ENCODE results near the gene B3GAT1. TPM values are rescaled to one million over a fixed set of nuclear protein-coding genes. Genes with fewer than 3 reads are reported as not detected.

The B3GAT1 gene
- total RNA-seq, 2 donors from 2014 or later: 0.13 TPM; not detected in 1

DNA sequence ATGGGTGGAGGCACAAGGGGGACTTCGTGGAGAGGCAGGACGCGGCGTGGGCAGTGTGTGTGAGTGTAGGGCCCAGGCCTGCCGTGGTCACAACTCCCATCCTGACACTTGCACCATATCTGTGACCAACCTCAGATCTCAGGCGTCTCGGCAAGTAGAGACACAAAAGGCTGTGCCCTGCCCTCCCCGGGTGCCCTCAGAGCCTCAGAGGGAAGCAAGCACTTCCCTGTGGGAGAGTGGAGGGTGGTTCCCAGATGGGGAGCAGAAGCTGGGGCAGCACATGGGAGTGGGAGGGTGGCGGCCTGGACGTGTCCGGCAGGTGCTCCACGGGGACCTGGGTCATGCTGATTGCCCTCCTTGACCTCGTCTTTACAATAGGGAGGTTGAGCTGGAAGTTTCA, 20.4 kb downstream of the B3GAT1 start:
- no peak overlapping the region for H3K27ac ChIP-seq
- TF ChIP-seq, protein P1, sequence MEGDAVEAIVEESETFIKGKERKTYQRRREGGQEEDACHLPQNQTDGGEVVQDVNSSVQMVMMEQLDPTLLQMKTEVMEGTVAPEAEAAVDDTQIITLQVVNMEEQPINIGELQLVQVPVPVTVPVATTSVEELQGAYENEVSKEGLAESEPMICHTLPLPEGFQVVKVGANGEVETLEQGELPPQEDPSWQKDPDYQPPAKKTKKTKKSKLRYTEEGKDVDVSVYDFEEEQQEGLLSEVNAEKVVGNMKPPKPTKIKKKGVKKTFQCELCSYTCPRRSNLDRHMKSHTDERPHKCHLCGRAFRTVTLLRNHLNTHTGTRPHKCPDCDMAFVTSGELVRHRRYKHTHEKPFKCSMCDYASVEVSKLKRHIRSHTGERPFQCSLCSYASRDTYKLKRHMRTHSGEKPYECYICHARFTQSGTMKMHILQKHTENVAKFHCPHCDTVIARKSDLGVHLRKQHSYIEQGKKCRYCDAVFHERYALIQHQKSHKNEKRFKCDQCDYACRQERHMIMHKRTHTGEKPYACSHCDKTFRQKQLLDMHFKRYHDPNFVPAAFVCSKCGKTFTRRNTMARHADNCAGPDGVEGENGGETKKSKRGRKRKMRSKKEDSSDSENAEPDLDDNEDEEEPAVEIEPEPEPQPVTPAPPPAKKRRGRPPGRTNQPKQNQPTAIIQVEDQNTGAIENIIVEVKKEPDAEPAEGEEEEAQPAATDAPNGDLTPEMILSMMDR (IDR thresholded peaks at IDR 0.05): no peak
- H3K4me1 ChIP-seq: no peaks in the 10 kb centered on the region
- H3K27me3 ChIP-seq: no peaks in the 10 kb centered on the region
- intact Hi-C loops (cut with DNase I): loop anchor here (5.0 kb wide), 1 partner anchor 186 kb away; no protein-coding TSS in a partner anchor
- H3K9ac ChIP-seq (ENCODE audit: low read depth in 2 of 2, low read length in 2 of 2): no peak overlapping the region
- DNase-seq: no peak
- H3K9me3 ChIP-seq: no peaks in the 10 kb centered on the region
- no peak overlapping the region for H3K4me3 ChIP-seq
- H3K36me3 ChIP-seq: no peaks in the 10 kb centered on the region

DNA sequence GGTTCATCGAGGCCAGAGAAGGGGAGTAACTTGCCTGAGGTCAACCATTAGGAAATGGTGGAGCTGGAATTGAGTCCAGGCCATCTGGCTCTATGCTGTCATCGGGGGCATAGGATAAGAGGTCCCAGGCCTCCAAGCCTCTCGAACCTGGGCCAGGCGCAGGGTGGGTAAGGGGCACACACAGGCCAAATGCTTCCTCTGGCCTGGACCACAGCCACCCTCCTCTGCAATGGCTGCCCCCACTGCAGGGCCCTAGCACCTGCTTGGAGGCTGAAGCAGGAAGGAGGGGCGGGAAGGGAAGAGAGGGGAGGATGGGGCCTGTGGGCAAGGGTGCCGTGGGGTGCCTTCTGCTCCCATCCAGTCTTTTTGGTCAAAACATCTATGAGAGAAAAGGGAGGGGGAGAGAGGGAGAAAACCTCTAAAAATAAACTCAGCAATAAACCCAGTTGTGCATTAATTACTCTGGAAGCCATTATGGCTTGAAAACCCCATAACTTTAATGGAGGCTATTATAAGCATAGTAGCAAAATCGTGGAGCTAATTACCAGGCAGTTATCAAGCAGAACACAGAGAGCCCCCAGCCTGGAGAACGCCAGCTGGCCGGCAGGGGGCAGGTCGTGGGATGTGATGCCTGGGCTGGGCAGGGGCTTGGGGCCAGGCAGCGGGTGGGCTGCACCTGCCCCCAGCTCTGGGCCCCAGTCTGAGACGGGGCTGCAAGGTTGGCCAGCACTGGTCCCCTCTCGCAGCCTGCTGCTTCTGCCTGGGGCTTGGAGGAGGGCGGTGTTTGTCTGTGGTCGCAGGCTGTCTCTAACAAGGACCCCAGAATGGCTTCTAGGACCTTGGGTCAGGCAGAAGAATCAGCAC, 21.1 kb downstream of the B3GAT1 start:
- H3K27me3 ChIP-seq: no peaks in the 10 kb centered on the region
- no peaks in the 10 kb centered on the region for H3K9me3 ChIP-seq
- H3K27ac ChIP-seq: no peak overlapping the region
- no peaks in the 10 kb centered on the region for H3K36me3 ChIP-seq
- TF ChIP-seq, protein P1 (IDR thresholded peaks at IDR 0.05): no peak
- H3K4me1 ChIP-seq: no peaks in the 10 kb centered on the region
- H3K9ac ChIP-seq (ENCODE audit: low read depth in 2 of 2, low read length in 2 of 2): no peak overlapping the region
- no peak overlapping the region for H3K4me3 ChIP-seq
- no peak for DNase-seq
- intact Hi-C loops (cut with DNase I): loop anchor here (5.0 kb wide), 1 partner anchor 186 kb away; no protein-coding TSS in a partner anchor

DNA sequence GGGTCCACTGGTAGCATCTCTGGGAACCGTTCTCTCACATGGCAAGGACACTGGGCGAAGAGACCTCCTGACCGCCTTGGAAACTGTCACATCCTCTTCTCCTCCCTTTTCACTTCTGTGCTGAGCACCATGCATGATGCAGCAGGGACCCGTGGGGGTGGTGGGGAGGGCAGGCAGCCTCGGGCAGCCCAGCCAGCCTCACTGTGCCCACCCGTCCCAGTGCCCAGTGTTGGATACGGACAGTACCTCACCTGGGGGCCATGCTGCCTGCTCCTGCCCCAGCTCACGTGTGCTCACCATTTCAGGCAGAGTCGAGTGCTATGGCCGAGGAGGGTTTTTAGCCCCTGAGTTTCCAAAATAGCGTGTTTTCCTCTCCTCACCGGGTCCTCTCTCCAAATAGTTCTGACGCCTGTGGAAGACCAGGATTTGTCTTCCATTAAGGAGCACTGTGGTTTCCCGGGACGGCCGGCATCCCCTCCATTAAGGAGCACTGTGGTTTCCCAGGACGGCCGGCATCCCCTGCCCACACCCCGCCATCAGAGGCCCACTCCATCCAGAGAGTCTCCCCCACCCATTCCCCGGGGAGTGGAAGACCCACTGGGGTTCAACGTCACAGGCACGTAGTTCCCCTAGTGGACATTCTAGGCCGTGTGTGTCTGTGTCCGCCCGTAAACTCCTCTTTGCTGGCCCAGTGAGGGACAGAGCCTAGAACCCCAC, 22.4 kb downstream of the B3GAT1 start:
- no peaks in the 10 kb centered on the region for H3K27me3 ChIP-seq
- H3K4me3 ChIP-seq: no peak overlapping the region
- no peak for DNase-seq
- H3K9me3 ChIP-seq: no peaks in the 10 kb centered on the region
- H3K4me1 ChIP-seq: no peaks in the 10 kb centered on the region
- no peak overlapping the region for H3K9ac ChIP-seq (ENCODE audit: low read depth in 2 of 2, low read length in 2 of 2)
- intact Hi-C loops (cut with DNase I): loop anchor here (5.0 kb wide), 1 partner anchor 188 kb away; no protein-coding TSS in a partner anchor
- H3K36me3 ChIP-seq: no peaks in the 10 kb centered on the region
- no peak overlapping the region for H3K27ac ChIP-seq
- TF ChIP-seq, protein P1 (IDR thresholded peaks at IDR 0.05): no peak

DNA sequence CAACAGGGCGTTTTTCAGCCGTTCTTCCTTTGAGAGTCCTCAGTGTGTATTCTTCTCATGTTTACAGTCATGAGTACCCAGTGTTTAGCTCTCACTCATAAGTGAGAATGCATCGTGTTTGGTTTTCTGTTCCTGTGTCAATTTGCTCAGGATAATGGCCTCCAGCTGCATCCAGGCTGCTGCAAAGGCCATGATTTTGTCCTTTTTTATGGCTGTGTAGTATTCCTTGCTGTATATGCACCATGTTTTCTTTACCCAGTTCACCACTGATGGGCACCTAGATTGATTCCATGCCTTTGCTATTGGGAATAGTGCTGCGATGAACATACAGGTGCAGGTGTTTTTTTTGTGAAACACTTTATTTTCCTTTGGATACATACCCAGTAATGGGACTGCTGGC, 23.5 kb downstream of the B3GAT1 start:
- Histone ChIP-seq H3K36me3 (no peaks in the 10 kb centered on the region), H3K9ac (ENCODE audit: low read depth in 2 of 2, low read length in 2 of 2) (no peak overlapping the region), H3K27ac (no peak overlapping the region), H3K4me3 (no peak overlapping the region), H3K9me3 (no peaks in the 10 kb centered on the region), H3K4me1 (no peaks in the 10 kb centered on the region), H3K27me3 (no peaks in the 10 kb centered on the region)
- DNase-seq: no peak
- intact Hi-C loops (cut with DNase I): no loop called here
- TF ChIP-seq, protein P1 (IDR thresholded peaks at IDR 0.05): no peak

DNA sequence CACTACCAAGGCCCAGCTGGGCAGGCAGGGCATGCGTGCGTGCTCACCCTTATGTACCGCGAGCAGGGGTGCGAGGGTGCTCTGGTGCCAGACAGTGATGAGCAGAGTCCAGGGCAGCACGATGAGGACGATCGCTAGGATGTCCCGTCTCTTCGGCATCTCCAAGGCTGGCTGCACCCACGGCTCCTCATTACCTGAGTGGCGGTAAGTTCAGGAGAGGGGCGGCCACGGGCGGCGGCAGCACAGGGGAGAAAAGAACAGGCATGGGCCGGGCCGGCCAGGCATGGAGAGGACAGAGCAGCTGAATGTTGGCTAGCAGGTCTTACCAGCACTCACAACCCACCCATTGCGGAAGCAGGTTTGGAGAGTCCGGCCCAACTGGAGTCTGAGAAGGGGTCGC, 24.5 kb downstream of the B3GAT1 start:
- no peaks in the 10 kb centered on the region for H3K36me3 ChIP-seq
- H3K9ac ChIP-seq (ENCODE audit: low read depth in 2 of 2, low read length in 2 of 2): no peak overlapping the region
- no peak overlapping the region for H3K4me3 ChIP-seq
- no peaks in the 10 kb centered on the region for H3K4me1 ChIP-seq
- no peak overlapping the region for H3K27ac ChIP-seq
- no peak for DNase-seq
- no peaks in the 10 kb centered on the region for H3K9me3 ChIP-seq
- TF ChIP-seq, protein P1 (IDR thresholded peaks at IDR 0.05): no peak
- H3K27me3 ChIP-seq: no peaks in the 10 kb centered on the region
- intact Hi-C loops (cut with DNase I): no loop called here

Data from colonic mucosa (tissue), 4 donors.